ENCODE data around the gene IDUA.

Gene IDUA

DNA sequence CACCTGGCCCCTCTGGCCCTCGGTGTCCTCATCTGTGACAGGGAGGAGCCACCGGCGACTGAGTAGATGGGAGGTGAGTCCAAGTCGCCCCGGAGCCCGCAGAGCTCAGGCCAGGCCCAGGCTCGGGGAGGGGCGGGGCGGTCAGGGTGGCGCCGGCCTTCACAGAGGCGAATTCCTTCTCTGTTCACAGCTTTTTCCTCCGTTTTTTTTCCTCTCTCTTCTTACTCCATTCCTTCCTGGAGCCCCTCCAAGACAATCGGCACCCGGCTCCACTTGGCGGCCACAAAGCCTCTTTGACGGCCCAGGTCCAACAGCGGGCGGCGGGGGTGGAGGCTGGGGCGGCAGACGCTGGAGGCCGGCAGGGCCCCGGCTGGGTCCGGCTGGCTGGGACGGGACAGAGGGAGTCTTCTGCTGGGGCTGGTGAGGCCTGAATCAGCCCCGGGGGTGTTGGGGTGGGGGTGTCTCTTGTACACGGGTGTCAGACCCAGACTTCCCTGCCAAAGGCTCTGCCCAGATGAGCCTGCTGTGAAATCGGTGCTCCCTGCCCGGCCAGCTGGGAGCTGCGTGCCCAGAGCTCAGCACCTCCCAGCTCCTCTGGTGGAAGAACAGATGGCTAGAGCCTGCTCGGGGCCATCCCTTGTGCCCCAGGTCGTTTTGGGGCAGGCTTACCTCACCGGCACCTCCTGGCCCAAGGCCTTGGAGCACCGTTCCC is 47.2 kb downstream of the IDUA start:
- Histone ChIP-seq H3K9me3 (ENCODE audit: control insufficient read depth in 5 of 5, low read length in 5 of 5) (no peaks in the 10 kb centered on the region), H3K27ac (ENCODE audit: low read depth, low read length) (peak overlapping the region; percentile 60), H3K4me3 (ENCODE audit: low read depth in 1 of 5, low read length in 5 of 5) (peak overlapping the region in 2 of 5 donors; percentile 12 to 23), H3K27me3 (ENCODE audit: control insufficient read depth in 5 of 5, insufficient read depth in 4 of 5, low read length in 5 of 5) (peaks cover 0 to 28% (median 6%) of the 10 kb centered on the region in 5 donors), H3K9ac (ENCODE audit: low read length in 5 of 5) (peak overlapping the region in 2 of 5 donors; percentile 28 to 52), H3K36me3 (ENCODE audit: control insufficient read depth in 5 of 5, insufficient read depth in 5 of 5, low read length in 5 of 5) (no peaks in the 10 kb centered on the region), H3K4me1 (ENCODE audit: control insufficient read depth in 5 of 5, insufficient read depth in 5 of 5, low read length in 5 of 5) (peaks cover 0 to 57% (median 25%) of the 10 kb centered on the region in 5 donors)

DNA sequence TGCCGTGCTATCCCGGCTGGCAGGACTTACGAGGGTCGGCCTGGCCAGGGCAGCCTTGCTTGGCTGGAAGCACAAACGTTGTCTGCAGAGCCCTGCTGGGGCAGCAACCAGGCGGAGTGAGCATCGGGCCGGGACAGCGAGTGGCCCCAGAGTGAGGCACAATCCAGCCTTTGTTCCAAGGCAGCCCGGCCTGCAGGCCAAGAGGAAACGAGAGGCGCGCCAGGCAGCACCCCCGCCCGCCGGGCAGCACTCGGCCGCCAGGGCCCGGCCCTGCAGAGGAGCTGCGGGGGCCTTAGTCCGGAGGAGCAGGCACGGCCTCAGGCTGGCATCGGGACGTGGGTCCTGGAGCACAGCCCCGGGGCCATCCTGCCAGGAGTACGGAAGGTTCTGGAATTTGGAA is 48.7 kb downstream of the IDUA start:
- Histone ChIP-seq H3K36me3 (ENCODE audit: control insufficient read depth in 5 of 5, insufficient read depth in 5 of 5, low read length in 5 of 5) (no peaks in the 10 kb centered on the region), H3K27me3 (ENCODE audit: control insufficient read depth in 5 of 5, insufficient read depth in 4 of 5, low read length in 5 of 5) (peaks cover 0 to 30% (median 2%) of the 10 kb centered on the region in 5 donors), H3K9ac (ENCODE audit: low read length in 5 of 5) (no peak overlapping the region), H3K9me3 (ENCODE audit: control insufficient read depth in 5 of 5, low read length in 5 of 5) (no peaks in the 10 kb centered on the region), H3K27ac (ENCODE audit: low read depth, low read length) (peak overlapping the region; percentile 60), H3K4me3 (ENCODE audit: low read depth in 1 of 5, low read length in 5 of 5) (no peak overlapping the region), H3K4me1 (ENCODE audit: control insufficient read depth in 5 of 5, insufficient read depth in 5 of 5, low read length in 5 of 5) (peaks cover 3 to 65% (median 39%) of the 10 kb centered on the region in 5 donors)

DNA sequence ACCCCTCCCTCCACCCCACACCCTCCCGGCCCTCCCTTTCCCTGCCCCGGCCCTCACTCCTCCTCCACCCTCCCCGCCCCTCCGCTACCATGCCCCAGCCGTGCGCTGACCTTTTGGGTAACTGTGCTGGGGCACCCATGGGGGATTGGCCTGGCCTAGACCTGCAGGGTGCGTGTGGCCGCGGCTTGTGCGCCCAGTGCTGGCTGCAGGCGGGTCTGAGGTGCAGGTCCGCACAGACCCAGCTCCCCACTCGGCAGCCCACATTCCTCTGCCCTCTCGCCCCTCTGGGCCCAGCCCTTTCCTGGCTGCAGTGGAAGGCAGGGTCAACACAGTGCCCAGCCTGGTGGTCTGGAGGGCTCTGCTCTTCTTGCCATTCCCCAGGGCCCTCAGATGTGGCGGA is 49.3 kb downstream of the IDUA start:
- H3K27me3 ChIP-seq (ENCODE audit: control insufficient read depth in 5 of 5, insufficient read depth in 4 of 5, low read length in 5 of 5): peaks cover 0 to 30% (median 2%) of the 10 kb centered on the region in 5 donors
- no peaks in the 10 kb centered on the region for H3K36me3 ChIP-seq (ENCODE audit: control insufficient read depth in 5 of 5, insufficient read depth in 5 of 5, low read length in 5 of 5)
- no peaks in the 10 kb centered on the region for H3K9me3 ChIP-seq (ENCODE audit: control insufficient read depth in 5 of 5, low read length in 5 of 5)
- H3K9ac ChIP-seq (ENCODE audit: low read length in 5 of 5): no peak overlapping the region
- H3K27ac ChIP-seq (ENCODE audit: low read depth, low read length): no peak overlapping the region
- no peak overlapping the region for H3K4me3 ChIP-seq (ENCODE audit: low read depth in 1 of 5, low read length in 5 of 5)
- H3K4me1 ChIP-seq (ENCODE audit: control insufficient read depth in 5 of 5, insufficient read depth in 5 of 5, low read length in 5 of 5): peaks cover 3 to 65% (median 44%) of the 10 kb centered on the region in 5 donors

GRCh38 chr4:1036976-1037810 is 50.3 kb downstream of the IDUA start:
- H3K9me3 ChIP-seq (ENCODE audit: control insufficient read depth in 5 of 5, low read length in 5 of 5): no peaks in the 10 kb centered on the region
- H3K27me3 ChIP-seq (ENCODE audit: control insufficient read depth in 5 of 5, insufficient read depth in 4 of 5, low read length in 5 of 5): peaks cover 2 to 29% (median 11%) of the 10 kb centered on the region in 5 donors
- no peaks in the 10 kb centered on the region for H3K36me3 ChIP-seq (ENCODE audit: control insufficient read depth in 5 of 5, insufficient read depth in 5 of 5, low read length in 5 of 5)
- H3K4me1 ChIP-seq (ENCODE audit: control insufficient read depth in 5 of 5, insufficient read depth in 5 of 5, low read length in 5 of 5): peaks cover 3 to 75% (median 54%) of the 10 kb centered on the region in 5 donors
- no peak overlapping the region for H3K4me3 ChIP-seq (ENCODE audit: low read depth in 1 of 5, low read length in 5 of 5)
- H3K27ac ChIP-seq (ENCODE audit: low read depth, low read length): no peak overlapping the region
- H3K9ac ChIP-seq (ENCODE audit: low read length in 5 of 5): no peak overlapping the region

GRCh38 chr4:1038948-1039492 is 52.2 kb downstream of the IDUA start:
- Histone ChIP-seq H3K9ac (ENCODE audit: low read length in 5 of 5) (no peak overlapping the region), H3K4me3 (ENCODE audit: low read depth in 1 of 5, low read length in 5 of 5) (no peak overlapping the region), H3K9me3 (ENCODE audit: control insufficient read depth in 5 of 5, low read length in 5 of 5) (no peaks in the 10 kb centered on the region), H3K27ac (ENCODE audit: low read depth, low read length) (peak overlapping the region; percentile 41), H3K4me1 (ENCODE audit: control insufficient read depth in 5 of 5, insufficient read depth in 5 of 5, low read length in 5 of 5) (peaks cover 6 to 70% (median 52%) of the 10 kb centered on the region in 5 donors), H3K27me3 (ENCODE audit: control insufficient read depth in 5 of 5, insufficient read depth in 4 of 5, low read length in 5 of 5) (peaks cover 7 to 28% (median 18%) of the 10 kb centered on the region in 5 donors), H3K36me3 (ENCODE audit: control insufficient read depth in 5 of 5, insufficient read depth in 5 of 5, low read length in 5 of 5) (no peaks in the 10 kb centered on the region)

DNA sequence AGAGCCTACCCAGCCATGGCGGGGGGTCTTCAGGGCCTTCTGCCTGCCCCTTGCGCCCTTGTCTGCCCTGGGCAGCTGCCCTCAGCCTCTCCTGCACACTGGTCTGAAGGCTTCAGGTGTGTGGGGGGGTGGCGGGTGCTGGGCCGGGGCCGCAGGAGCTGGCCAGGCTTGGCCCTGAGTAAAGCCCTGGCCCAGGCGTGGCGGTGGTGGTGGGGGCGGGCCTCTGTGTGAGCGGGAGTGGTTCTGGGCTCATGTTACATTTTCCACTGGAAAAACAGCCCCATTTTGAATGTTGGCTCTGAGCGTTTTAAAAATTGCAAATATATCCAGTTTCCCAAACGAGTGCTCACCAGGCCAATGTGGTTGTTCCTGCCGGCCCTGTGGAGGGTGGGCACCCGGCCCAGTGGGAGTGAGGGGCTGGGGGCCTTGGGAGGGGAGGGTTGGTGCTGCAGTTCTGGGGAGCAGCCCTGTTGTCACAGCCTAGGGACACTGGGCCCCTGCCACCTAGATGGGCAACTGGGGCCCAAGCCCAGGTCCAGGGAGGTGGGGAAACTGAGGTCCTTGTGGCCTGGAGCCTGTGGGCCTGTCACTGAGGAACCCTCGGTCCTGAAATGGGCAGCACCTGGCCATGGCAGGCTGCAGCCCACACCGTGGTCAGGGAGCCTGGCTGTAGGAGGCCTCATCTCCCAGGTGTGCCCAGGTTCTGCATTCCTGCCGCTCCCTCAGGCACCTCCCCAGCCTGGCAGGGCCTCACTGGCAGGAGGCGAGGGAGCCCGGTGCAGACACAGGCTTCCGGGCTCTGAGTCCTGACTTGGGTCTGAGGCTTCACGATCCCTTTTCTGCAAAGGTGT is 52.9 kb downstream of the IDUA start:
- Histone ChIP-seq H3K9me3 (ENCODE audit: control insufficient read depth in 5 of 5, low read length in 5 of 5) (no peaks in the 10 kb centered on the region), H3K4me1 (ENCODE audit: control insufficient read depth in 5 of 5, insufficient read depth in 5 of 5, low read length in 5 of 5) (peaks cover 6 to 70% (median 51%) of the 10 kb centered on the region in 5 donors), H3K27me3 (ENCODE audit: control insufficient read depth in 5 of 5, insufficient read depth in 4 of 5, low read length in 5 of 5) (peaks cover 11 to 35% (median 25%) of the 10 kb centered on the region in 5 donors), H3K4me3 (ENCODE audit: low read depth in 1 of 5, low read length in 5 of 5) (no peak overlapping the region), H3K27ac (ENCODE audit: low read depth, low read length) (peak overlapping the region; percentile 46), H3K9ac (ENCODE audit: low read length in 5 of 5) (peak overlapping the region in 1 of 5 donors; percentile 25), H3K36me3 (ENCODE audit: control insufficient read depth in 5 of 5, insufficient read depth in 5 of 5, low read length in 5 of 5) (no peaks in the 10 kb centered on the region)

DNA sequence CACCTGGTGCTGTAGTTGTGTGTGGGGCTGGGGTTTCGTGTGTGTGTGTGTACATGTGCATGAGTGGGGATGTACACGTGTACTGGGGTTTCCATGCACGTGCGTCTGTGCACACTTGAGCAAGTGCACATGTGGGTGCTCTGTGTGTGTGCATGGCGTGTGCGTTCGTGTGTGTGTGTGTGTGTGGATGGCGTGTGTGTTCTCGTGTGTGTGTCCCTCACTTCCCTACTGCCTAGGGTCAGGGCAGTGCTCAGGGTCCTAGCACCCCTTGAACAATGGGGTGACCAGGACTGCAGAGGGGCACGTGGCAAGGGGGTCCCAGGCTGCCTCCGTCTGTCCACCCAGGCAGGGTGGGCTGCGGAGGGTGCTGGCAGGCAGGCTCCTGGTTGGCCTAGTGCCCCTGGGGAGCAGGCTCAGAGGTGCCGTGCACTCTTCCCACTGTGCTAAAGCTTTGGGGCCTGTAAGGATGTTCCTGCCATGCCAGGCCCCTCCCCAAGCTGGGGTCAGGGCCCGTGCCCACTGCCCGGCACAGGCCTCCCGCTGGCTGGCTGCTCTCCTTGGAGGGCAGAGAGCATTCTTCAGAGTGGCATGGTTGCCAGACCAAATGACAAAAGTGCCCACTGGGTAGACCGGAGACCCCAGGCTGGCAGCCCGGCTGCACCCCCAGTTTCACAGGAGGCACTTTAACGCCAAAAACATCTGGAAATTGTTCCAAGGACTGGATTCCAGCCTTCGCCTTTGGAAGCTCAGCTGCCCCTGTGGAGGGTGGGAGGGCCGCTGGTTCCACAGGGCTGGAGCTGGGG is 53.7 kb downstream of the IDUA start:
- Histone ChIP-seq H3K4me1 (ENCODE audit: control insufficient read depth in 5 of 5, insufficient read depth in 5 of 5, low read length in 5 of 5) (peaks cover 6 to 62% (median 48%) of the 10 kb centered on the region in 5 donors), H3K9me3 (ENCODE audit: control insufficient read depth in 5 of 5, low read length in 5 of 5) (no peaks in the 10 kb centered on the region), H3K27ac (ENCODE audit: low read depth, low read length) (no peak overlapping the region), H3K27me3 (ENCODE audit: control insufficient read depth in 5 of 5, insufficient read depth in 4 of 5, low read length in 5 of 5) (peaks cover 14 to 42% (median 33%) of the 10 kb centered on the region in 5 donors), H3K4me3 (ENCODE audit: low read depth in 1 of 5, low read length in 5 of 5) (no peak overlapping the region), H3K9ac (ENCODE audit: low read length in 5 of 5) (no peak overlapping the region), H3K36me3 (ENCODE audit: control insufficient read depth in 5 of 5, insufficient read depth in 5 of 5, low read length in 5 of 5) (no peaks in the 10 kb centered on the region)

DNA sequence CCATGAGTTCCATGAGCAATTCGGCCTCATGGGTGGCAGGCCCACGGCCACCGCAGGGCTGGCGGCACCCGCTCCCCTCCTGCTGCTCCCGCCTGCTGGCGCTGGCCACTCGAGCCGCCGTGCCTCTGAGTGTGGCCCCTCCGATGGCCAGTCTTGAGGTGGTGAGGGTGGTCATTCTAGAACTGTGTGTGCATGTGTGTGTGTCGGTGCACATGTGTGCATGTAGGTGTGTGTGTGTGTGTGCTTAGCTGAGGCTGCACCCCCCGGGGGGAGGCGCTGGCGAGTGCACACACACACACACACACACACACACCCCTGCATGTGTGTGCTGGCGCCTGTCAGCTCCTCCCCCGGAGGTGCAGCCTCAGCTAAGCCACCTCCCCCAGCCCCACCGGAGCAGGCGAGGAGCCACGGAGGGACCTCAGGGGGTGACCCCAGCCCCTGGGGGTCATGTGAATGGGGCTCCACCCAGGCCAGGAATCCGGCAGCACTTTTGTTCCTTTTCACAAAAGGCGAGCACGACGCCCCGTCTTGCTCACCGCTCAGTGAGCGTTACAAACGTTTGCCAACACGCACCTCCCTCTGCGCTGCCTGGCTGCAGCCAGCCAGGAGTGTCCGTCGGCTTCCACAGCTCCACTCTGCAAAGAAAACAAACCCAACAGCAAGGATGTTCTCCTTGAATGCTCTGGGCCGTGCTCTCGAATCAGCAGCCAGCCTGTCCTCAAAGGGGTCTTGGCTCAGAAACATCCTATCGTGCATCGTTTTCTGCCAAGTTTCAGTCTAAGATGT is 54.5 kb downstream of the IDUA start:
- Histone ChIP-seq H3K36me3 (ENCODE audit: control insufficient read depth in 5 of 5, insufficient read depth in 5 of 5, low read length in 5 of 5) (no peaks in the 10 kb centered on the region), H3K4me1 (ENCODE audit: control insufficient read depth in 5 of 5, insufficient read depth in 5 of 5, low read length in 5 of 5) (peaks cover 6 to 55% (median 45%) of the 10 kb centered on the region in 5 donors), H3K27me3 (ENCODE audit: control insufficient read depth in 5 of 5, insufficient read depth in 4 of 5, low read length in 5 of 5) (peaks cover 14 to 42% (median 33%) of the 10 kb centered on the region in 5 donors), H3K27ac (ENCODE audit: low read depth, low read length) (no peak overlapping the region), H3K9ac (ENCODE audit: low read length in 5 of 5) (no peak overlapping the region), H3K9me3 (ENCODE audit: control insufficient read depth in 5 of 5, low read length in 5 of 5) (no peaks in the 10 kb centered on the region), H3K4me3 (ENCODE audit: low read depth in 1 of 5, low read length in 5 of 5) (peak overlapping the region in 1 of 5 donors; percentile 2)

All from subcutaneous abdominal adipose tissue (tissue), 5 donors.